GM18517 (cell line): ENCODE measurements around the gene TANGO2.

Source experiments
- ATAC-seq: cut with Tn5 transposase; IDR thresholded peaks from one replicate; pipeline ENCODE4 v1.9.1; 2021; ENCODE audit warnings: mild to moderate bottlenecking, moderate library complexity; ENCODE audit not compliant: unreplicated experiment

Gene TANGO2

DNA sequence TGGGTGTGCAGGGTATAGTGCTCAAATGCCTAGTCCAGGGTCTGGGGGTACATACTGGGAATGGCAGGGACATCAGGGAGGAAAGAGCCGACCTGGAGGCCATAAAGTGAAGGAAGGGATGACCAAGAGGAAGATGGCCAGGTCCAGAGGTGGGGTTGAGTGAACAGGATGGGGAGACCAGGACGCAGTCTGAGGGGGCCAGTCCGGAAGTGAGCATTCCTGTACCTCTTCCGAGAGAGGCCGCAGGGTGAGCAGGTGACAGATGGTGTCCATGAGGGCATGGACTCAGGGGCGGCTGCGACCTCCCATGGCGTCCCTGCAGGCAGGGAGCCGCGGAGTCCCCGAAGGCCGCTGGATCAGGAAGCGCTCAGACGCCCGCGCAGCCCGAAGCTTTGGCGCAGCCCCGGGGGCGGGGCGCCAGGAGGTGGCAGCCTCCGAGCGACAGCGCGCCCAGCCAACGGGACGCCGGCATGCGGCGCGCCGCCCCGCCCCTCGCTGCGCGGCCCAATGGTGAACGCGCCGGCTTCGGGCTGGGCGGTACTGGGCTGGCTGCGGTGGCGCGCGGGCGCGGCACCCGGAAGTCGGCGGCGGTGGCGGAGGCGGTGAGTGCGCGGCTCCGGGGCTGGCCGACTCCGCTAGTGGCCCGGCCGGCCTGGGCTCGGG lies at the start of gene TANGO2:
Gene TANGO2, plus strand, starts transcription at position 578 of the 663 bp plus-strand sequence. CDS start 15,689 bp downstream, outside the sequence.
- ATAC-seq = peak; percentile 46

DNA sequence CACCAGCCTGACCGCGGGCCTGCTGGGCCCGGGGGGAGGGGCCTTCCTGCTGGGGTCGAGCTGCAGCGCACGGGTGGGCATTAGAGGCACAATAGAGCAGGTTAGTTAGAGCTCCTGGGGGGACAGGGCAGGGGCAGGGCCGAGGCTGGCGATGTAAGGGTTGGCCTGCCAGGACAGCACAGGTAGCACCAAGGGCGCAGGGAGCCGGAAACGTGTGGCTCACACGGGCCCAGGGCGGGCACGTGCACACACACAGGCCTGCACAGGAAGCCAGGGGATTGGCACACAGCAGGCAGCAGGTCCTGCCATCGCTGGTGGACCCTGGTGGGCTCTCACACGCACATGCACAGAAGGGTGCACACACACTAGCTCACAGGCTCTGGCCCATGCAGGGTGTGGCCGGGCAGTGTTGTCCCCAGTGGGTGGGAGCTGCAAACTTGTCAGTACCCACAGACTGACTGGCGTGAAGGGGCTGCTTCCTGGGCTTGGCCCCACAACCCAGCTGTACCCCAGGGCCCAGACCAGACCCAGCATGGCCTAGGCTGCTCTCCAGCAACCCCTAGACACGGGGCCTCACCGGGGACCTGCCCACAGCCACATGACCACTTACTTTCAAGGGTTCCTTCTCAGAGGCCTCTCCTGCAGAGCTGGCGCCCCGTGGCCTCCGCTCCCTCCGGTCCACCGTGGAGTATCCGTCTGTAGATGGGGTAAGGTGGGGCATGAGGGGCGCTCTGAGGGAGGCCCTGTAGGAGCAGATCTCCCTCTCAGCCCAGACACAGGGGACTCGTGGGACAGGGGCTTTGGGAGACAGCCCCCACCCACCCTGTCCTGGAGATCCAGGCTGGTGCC lies 49.4 kb upstream of the TANGO2 start:
- ATAC-seq = no peak

- no peak for ATAC-seq
Measured at GRCh38 chr22:19972251-19972650, 48.7 kb upstream of the TANGO2 start.

DNA sequence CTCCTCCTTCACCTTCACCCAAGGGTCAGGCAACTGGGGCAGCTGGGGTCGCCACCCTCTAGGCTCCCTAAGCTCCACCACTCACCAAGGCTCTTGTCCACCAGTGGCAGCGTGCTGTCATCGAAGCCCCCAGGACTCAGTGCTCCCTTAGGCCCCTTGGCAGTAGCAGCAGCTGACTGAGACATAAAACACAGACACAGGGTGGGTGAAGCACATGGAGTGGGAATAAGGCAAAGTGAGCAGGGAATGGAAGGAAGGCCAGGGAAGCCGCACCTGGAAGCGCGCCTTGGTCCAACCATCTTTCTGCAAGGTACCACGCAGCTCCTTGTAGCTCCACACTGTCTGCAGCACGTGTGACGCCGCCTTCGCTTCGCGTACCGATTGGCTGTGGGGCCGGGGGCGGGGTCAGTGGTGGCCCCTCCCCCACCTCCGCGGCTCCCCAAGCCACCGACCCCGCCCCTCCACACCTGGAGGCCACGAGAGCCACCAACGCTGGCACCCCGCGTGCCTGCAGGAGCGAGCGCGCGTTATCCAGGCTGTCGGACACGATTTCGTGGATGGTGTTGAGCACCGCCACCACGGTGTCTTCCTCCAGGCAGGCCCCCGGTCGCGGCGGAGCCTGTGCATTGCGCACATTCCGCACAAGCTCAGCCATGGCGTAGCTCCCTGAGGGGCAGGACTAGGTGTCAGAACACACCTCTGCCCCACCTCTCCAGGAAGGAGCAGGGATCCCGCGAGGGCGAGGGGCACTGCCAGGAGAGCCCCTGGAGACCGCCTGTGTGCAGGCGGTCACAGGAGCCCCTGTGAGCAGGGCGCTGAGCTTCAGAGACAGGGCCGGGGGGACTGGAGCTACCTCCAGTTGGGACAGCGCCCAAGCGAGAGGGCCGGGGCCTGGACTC lies 48.0 kb upstream of the TANGO2 start:
- ATAC-seq = no peak

- ATAC-seq = no peak
Measured at GRCh38 chr22:19973551-19974267, 47.2 kb upstream of the TANGO2 start.

GRCh38 chr22:19974268-19974861 lies 46.5 kb upstream of the TANGO2 start:
- ATAC-seq = no peak

GRCh38 chr22:19974935-19975706 lies 45.8 kb upstream of the TANGO2 start:
- no peak for ATAC-seq

DNA sequence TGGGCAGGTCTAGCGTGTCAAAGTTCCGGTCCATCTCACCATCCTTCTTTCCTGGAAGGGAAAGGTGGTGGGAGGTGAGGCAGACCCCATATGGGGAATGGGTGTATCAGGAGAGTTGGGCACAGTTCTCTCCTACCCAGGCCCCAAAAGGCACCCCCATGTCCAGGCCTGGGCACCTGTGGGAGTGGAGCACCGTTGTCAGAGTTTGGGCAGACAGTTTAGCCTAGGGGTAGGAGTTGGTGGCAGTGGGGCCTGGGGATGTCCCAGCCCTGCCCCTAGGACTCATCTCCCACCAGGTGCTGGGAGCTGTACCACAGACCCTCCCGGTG lies 45.2 kb upstream of the TANGO2 start:
- ATAC-seq = no peak

DNA sequence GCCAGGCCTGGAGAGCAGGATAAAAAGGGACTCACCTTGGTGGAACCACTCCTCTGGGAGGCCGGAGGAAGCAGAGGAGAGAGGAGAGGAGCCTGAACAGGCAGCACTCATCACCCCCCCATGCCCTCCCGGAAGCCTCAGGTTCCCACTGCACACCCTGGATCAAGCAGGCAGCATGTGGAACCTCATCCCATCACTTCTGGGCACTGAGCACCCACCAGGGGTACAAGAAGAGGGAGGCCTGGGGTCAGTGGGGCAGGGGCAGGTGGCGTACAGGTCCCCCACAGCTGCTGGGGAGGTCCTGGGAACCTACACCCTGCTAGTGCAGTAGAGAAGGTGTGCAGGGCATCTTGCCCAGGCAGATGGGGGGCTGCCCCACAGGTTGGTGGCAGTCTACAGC lies 44.2 kb upstream of the TANGO2 start:
- ATAC-seq = no peak

DNA sequence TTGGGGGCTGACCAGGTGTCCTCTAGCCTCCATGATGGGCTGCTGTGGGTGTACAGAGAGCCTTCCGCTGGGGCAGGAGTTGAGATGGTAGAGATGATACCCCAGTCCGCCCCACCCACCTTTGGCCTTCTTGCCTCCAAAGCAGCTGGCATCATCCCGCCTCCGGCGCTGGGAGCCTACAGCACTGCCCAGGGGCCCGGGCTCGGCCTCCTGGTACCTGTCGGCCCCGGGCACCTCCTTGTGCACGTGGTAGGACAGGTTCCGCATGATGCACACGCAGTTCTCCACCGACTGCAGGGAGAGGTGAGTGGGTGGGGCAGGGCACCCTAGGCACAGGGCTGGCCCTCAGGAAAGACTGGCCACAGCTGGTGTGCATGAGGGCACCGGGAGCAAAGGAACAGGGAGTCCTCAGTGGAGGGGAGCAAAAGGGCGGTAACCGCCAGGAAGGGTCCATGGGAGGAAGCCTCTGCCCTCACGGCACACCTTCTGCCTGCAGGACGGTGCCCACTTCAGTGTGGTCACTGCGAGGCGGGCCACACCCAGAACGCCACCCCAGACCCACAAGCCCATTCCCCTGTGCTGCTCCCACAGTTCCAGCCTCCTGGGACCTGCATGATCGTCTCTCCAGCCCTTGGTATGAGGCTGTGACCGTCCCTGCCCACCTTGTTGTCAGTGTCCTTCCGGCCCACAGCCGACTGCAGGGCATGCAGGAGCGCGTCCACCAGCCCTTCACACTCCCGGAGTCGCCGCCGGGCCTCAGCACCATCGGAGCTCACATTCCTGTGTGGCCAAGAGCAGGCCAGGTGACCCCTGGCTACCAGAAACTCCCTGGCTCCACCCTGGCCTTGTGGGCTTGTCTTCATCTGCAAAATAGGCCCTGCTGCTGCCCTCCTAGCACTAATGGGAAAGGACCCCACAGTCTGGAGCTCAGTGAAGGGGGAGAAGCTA lies 43.3 kb upstream of the TANGO2 start:
- ATAC-seq = no peak

DNA sequence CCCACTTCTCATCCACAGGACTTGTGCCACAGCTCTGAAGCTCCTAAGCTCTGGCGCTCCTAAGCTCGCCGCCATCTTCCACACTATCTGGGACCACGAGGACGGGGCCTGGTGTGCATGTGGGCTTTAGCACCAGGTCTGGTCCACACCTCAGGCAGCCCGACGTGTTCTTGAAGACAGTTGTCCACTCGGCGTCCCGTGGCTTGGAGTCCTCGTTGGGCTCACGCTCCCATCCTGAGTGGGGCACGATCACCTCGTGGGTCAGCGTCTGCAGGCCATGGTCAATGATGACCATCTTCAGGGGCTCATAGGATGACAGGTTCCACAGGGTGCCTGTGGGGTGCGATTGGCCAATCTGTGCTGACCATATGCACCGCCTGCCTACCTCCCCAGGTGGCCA lies 42.2 kb upstream of the TANGO2 start:
- ATAC-seq = no peak

DNA sequence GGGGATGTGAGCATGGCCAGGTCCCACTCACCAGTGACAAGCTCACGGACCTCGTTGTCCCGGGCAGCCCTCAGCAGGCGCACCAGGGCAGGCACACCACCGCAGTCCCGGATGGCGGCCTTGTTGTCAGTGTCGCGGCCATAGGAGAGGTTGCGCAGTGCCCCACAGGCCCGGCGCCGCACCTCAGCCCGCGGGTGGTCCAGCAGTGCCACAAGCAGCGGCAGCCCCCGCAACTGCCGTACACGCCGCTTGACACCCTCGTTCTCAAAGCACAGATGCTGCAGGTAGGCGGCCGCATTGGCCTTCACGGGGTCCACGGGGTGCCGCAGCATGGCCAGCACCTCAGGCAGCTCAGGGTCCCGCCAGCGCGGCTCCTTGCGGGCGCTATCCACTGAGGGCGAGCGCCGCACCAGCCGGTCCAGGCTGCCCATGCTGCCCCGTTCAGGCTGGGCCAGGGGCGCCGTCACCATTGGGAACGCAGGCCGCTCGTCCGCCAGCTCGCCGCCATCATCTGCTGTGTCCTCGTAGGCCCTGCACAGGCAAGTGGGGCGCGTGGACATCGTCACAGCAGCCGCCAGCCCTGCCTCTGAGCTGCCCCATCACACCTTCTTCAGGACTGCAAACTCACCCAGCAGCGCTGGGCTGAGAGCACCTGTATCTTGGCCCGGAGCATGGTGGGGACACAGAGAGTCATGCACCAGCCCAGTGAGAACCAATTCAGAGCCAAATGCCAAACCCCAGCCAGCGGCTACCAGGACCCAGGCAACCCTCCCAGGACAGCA lies 41.0 kb upstream of the TANGO2 start:
- ATAC-seq = no peak

GRCh38 chr22:19980766-19981165 lies 40.1 kb upstream of the TANGO2 start:
- no peak for ATAC-seq

DNA sequence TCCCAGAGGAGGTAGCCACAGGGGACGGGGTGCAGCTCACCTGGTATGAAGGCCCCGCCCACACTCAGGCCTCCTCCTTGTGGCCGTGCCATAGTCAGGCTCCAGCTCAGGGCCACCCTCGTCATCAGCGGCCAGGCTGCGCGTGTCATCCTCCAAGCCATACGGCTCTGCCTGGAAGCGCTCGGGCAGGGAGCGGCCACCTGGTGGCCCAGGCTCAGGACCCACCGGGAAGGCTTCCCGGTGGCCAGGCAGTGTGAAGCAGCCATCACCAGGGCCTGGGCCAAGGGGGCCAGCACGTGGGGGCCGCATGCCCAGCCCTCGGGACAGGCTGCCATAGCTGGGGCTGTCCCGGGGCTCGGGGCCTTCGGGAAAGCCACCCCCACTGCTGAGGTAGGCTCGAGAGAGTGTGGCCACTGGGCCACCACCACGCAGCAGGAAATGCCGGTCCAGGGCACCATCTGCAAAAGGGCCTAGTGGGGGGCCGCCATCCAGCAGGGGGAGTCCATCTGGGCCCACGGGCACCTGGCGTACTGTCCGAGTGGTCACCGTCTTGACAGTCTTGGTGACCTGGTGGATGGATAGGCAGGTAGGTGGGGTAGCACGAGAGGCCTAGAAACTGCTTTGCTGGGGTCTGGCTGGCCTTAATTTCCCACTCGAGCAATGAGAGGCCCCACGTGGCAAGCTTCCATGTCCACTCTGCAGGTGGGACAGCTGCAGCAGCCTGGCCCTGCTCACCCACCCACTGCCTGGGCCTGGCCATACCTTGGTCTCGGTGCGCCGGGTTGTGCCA lies 39.5 kb upstream of the TANGO2 start:
- no peak for ATAC-seq

- no peak for ATAC-seq
Measured at GRCh38 chr22:19981961-19982920, 38.7 kb upstream of the TANGO2 start.
